ENCODE measurements around the gene SURF4.
"Not testable (repeated sequence)": the region's sequence is repeated elsewhere in the genome, so short reads cannot be mapped to it uniquely, and the experiment has no call there.

SURF4 gene

GRCh38 chr9:133380734-133381133 is 4.9 kb upstream of the SURF4 start:
- H3K9ac ChIP-seq (ENCODE audit: low read length) = no peak overlapping the region
- H3K4me3 ChIP-seq (ENCODE audit: low read depth in 1 of 2, low read length in 2 of 2) = no peak overlapping the region
- no peak overlapping the region for H3K27ac ChIP-seq (ENCODE audit: low read depth, low read length)

GRCh38 chr9:133379153-133380086 is 3.6 kb upstream of the SURF4 start:
- peaks cover 11% of the 10 kb centered on the region for H3K4me1 ChIP-seq (ENCODE audit: insufficient read depth, low read length)
- H3K36me3 ChIP-seq (ENCODE audit: insufficient read depth, low read length) = no peaks in the 10 kb centered on the region
- no peaks in the 10 kb centered on the region for H3K9me3 ChIP-seq (ENCODE audit: low read length)
- H3K4me3 ChIP-seq (ENCODE audit: low read depth in 1 of 2, low read length in 2 of 2) = no peak overlapping the region
- no peak overlapping the region for H3K27ac ChIP-seq (ENCODE audit: low read depth, low read length)
- H3K27me3 ChIP-seq (ENCODE audit: control insufficient read depth in 1 of 2, insufficient read depth in 2 of 2, low read length in 2 of 2) = no peaks in the 10 kb centered on the region
- no peak overlapping the region for H3K9ac ChIP-seq (ENCODE audit: low read length)

More at GRCh38 chr9:133380734-133381133, 4.9 kb upstream of the SURF4 start:
- Histone ChIP-seq H3K27me3 (ENCODE audit: control insufficient read depth in 1 of 2, insufficient read depth in 2 of 2, low read length in 2 of 2) (no peaks in the 10 kb centered on the region), H3K9me3 (ENCODE audit: low read length) (no peaks in the 10 kb centered on the region), H3K36me3 (ENCODE audit: insufficient read depth, low read length) (no peaks in the 10 kb centered on the region), H3K4me1 (ENCODE audit: insufficient read depth, low read length) (peaks cover 4% of the 10 kb centered on the region)

GRCh38 chr9:133378408-133378962 is 2.6 kb upstream of the SURF4 start:
- no peaks in the 10 kb centered on the region for H3K36me3 ChIP-seq (ENCODE audit: insufficient read depth, low read length)
- no peak overlapping the region for H3K27ac ChIP-seq (ENCODE audit: low read depth, low read length)
- H3K4me1 ChIP-seq (ENCODE audit: insufficient read depth, low read length) = peaks cover 11% of the 10 kb centered on the region
- no peaks in the 10 kb centered on the region for H3K27me3 ChIP-seq (ENCODE audit: control insufficient read depth in 1 of 2, insufficient read depth in 2 of 2, low read length in 2 of 2)
- H3K4me3 ChIP-seq (ENCODE audit: low read depth in 1 of 2, low read length in 2 of 2) = no peak overlapping the region
- H3K9ac ChIP-seq (ENCODE audit: low read length) = no peak overlapping the region
- no peaks in the 10 kb centered on the region for H3K9me3 ChIP-seq (ENCODE audit: low read length)

- H3K4me1 ChIP-seq (ENCODE audit: insufficient read depth, low read length) = peaks cover 13% of the 10 kb centered on the region
- H3K4me3 ChIP-seq (ENCODE audit: low read depth in 1 of 2, low read length in 2 of 2) = no peak overlapping the region
- H3K9ac ChIP-seq (ENCODE audit: low read length) = no peak overlapping the region
- no peaks in the 10 kb centered on the region for H3K9me3 ChIP-seq (ENCODE audit: low read length)
- H3K36me3 ChIP-seq (ENCODE audit: insufficient read depth, low read length) = peaks cover 5% of the 10 kb centered on the region
- H3K27me3 ChIP-seq (ENCODE audit: control insufficient read depth in 1 of 2, insufficient read depth in 2 of 2, low read length in 2 of 2) = no peaks in the 10 kb centered on the region
- no peak overlapping the region for H3K27ac ChIP-seq (ENCODE audit: low read depth, low read length)
Measured at GRCh38 chr9:133377721-133378216, 1.9 kb upstream of the SURF4 start.

- H3K27ac ChIP-seq (ENCODE audit: low read depth, low read length); H3K36me3 ChIP-seq (ENCODE audit: insufficient read depth, low read length); H3K9ac ChIP-seq (ENCODE audit: low read length); H3K27me3 ChIP-seq (ENCODE audit: control insufficient read depth in 1 of 2, insufficient read depth in 2 of 2, low read length in 2 of 2); H3K9me3 ChIP-seq (ENCODE audit: low read length); H3K4me3 ChIP-seq (ENCODE audit: low read depth in 1 of 2, low read length in 2 of 2): not testable (repeated sequence)
- H3K4me1 ChIP-seq (ENCODE audit: insufficient read depth, low read length) = peaks cover 18% of the 10 kb centered on the region
Measured at GRCh38 chr9:133377280-133377679, 1.4 kb upstream of the SURF4 start.

GRCh38 chr9:133375116-133375723 is 640 bp downstream of the SURF4 start:
- H3K36me3 ChIP-seq (ENCODE audit: insufficient read depth, low read length) = peaks cover 12% of the 10 kb centered on the region
- peak overlapping the region; percentile 97 for H3K9ac ChIP-seq (ENCODE audit: low read length)
- H3K4me3 ChIP-seq (ENCODE audit: low read depth in 1 of 2, low read length in 2 of 2) = peak overlapping the region; percentile 86 to 87
- no peaks in the 10 kb centered on the region for H3K27me3 ChIP-seq (ENCODE audit: control insufficient read depth in 1 of 2, insufficient read depth in 2 of 2, low read length in 2 of 2)
- H3K27ac ChIP-seq (ENCODE audit: low read depth, low read length) = peak overlapping the region; percentile 86
- H3K4me1 ChIP-seq (ENCODE audit: insufficient read depth, low read length) = peaks cover 39% of the 10 kb centered on the region
- no peaks in the 10 kb centered on the region for H3K9me3 ChIP-seq (ENCODE audit: low read length)

- peak overlapping the region; percentile 97 for H3K9ac ChIP-seq (ENCODE audit: low read length)
- peak overlapping the region; percentile 86 to 87 for H3K4me3 ChIP-seq (ENCODE audit: low read depth in 1 of 2, low read length in 2 of 2)
- H3K4me1 ChIP-seq (ENCODE audit: insufficient read depth, low read length) = peaks cover 44% of the 10 kb centered on the region
- H3K27me3 ChIP-seq (ENCODE audit: control insufficient read depth in 1 of 2, insufficient read depth in 2 of 2, low read length in 2 of 2) = no peaks in the 10 kb centered on the region
- no peaks in the 10 kb centered on the region for H3K9me3 ChIP-seq (ENCODE audit: low read length)
- H3K27ac ChIP-seq (ENCODE audit: low read depth, low read length) = peak overlapping the region; percentile 86
- H3K36me3 ChIP-seq (ENCODE audit: insufficient read depth, low read length) = peaks cover 18% of the 10 kb centered on the region
Measured at GRCh38 chr9:133374612-133375115, 1.2 kb downstream of the SURF4 start.

- H3K27me3 ChIP-seq (ENCODE audit: control insufficient read depth in 1 of 2, insufficient read depth in 2 of 2, low read length in 2 of 2) = no peaks in the 10 kb centered on the region
- H3K9ac ChIP-seq (ENCODE audit: low read length) = no peak overlapping the region
- peaks cover 21% of the 10 kb centered on the region for H3K36me3 ChIP-seq (ENCODE audit: insufficient read depth, low read length)
- peaks cover 60% of the 10 kb centered on the region for H3K4me1 ChIP-seq (ENCODE audit: insufficient read depth, low read length)
- H3K9me3 ChIP-seq (ENCODE audit: low read length) = no peaks in the 10 kb centered on the region
- no peak overlapping the region for H3K27ac ChIP-seq (ENCODE audit: low read depth, low read length)
- H3K4me3 ChIP-seq (ENCODE audit: low read depth in 1 of 2, low read length in 2 of 2) = no peak overlapping the region
Measured at GRCh38 chr9:133372144-133372543, 3.7 kb downstream of the SURF4 start.

GRCh38 chr9:133371261-133371711 is 4.6 kb downstream of the SURF4 start:
- Histone ChIP-seq H3K36me3 (ENCODE audit: insufficient read depth, low read length) (peaks cover 30% of the 10 kb centered on the region), H3K4me3 (ENCODE audit: low read depth in 1 of 2, low read length in 2 of 2) (no peak overlapping the region), H3K9ac (ENCODE audit: low read length) (no peak overlapping the region), H3K27ac (ENCODE audit: low read depth, low read length) (no peak overlapping the region), H3K9me3 (ENCODE audit: low read length) (no peaks in the 10 kb centered on the region), H3K4me1 (ENCODE audit: insufficient read depth, low read length) (peaks cover 56% of the 10 kb centered on the region), H3K27me3 (ENCODE audit: control insufficient read depth in 1 of 2, insufficient read depth in 2 of 2, low read length in 2 of 2) (no peaks in the 10 kb centered on the region)

- H3K36me3 ChIP-seq (ENCODE audit: insufficient read depth, low read length) = peaks cover 36% of the 10 kb centered on the region
- peaks cover 56% of the 10 kb centered on the region for H3K4me1 ChIP-seq (ENCODE audit: insufficient read depth, low read length)
- H3K9me3 ChIP-seq (ENCODE audit: low read length) = no peaks in the 10 kb centered on the region
- no peak overlapping the region for H3K27ac ChIP-seq (ENCODE audit: low read depth, low read length)
- H3K9ac ChIP-seq (ENCODE audit: low read length) = no peak overlapping the region
- no peak overlapping the region for H3K4me3 ChIP-seq (ENCODE audit: low read depth in 1 of 2, low read length in 2 of 2)
- H3K27me3 ChIP-seq (ENCODE audit: control insufficient read depth in 1 of 2, insufficient read depth in 2 of 2, low read length in 2 of 2) = no peaks in the 10 kb centered on the region
Measured at GRCh38 chr9:133370685-133371084, 5.2 kb downstream of the SURF4 start.

GRCh38 chr9:133369933-133370332 is 5.9 kb downstream of the SURF4 start:
- no peaks in the 10 kb centered on the region for H3K27me3 ChIP-seq (ENCODE audit: control insufficient read depth in 1 of 2, insufficient read depth in 2 of 2, low read length in 2 of 2)
- H3K27ac ChIP-seq (ENCODE audit: low read depth, low read length) = no peak overlapping the region
- H3K9ac ChIP-seq (ENCODE audit: low read length) = no peak overlapping the region
- no peaks in the 10 kb centered on the region for H3K9me3 ChIP-seq (ENCODE audit: low read length)
- no peak overlapping the region for H3K4me3 ChIP-seq (ENCODE audit: low read depth in 1 of 2, low read length in 2 of 2)
- H3K4me1 ChIP-seq (ENCODE audit: insufficient read depth, low read length) = peaks cover 54% of the 10 kb centered on the region
- H3K36me3 ChIP-seq (ENCODE audit: insufficient read depth, low read length) = peaks cover 39% of the 10 kb centered on the region

Measured in muscle layer of colon (tissue), 2 donors.